ENCODE measurements around the gene ZFP36L1.
A peak's percentile ranks its signal among the peaks of the same experiment; 100 is the strongest.

The ZFP36L1 gene, protein sequence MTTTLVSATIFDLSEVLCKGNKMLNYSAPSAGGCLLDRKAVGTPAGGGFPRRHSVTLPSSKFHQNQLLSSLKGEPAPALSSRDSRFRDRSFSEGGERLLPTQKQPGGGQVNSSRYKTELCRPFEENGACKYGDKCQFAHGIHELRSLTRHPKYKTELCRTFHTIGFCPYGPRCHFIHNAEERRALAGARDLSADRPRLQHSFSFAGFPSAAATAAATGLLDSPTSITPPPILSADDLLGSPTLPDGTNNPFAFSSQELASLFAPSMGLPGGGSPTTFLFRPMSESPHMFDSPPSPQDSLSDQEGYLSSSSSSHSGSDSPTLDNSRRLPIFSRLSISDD

DNA sequence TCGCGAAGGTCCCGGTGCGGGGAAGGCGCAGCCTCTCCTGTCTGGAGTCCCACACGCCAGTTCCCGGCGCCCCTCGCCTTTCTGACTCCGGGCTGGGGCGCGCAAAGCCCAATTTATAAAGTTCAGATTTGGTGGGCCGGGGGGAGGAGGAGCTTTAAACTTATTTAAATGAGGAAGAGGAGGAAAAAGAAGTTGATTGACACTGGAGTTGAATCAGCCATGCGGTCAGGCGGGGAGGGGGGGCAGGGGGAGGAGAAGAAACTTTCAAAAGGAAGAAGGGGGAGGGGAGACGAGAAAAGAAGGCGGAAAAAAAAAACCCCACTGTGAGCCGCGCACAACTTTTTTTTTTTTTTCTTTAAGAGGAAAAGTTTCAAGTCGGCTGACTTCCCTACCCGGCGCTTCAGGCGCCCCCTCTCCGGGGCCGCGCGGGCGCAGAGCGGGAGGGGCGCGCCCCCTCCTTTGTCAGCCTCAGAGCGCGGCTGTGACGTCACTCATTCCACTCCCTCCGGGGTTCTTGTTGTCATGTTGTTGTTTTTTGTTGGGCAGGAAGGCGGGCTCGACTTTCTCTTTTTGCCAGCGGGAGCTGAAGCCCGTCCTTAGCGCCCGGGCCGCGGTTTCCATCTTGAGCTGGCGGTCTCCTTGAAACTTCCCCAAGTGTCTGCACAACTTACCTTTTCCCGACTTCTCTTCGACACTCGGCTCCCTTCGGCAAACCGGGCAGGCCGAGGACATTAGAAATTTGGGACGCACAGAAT is at the start of gene ZFP36L1:
Gene ZFP36L1 (minus strand): TSS at position 89 of the 755 bp plus-strand sequence. CDS start 129 bp downstream, outside the sequence.
- peak; percentile 96 to 97 for DNase-seq

DNA sequence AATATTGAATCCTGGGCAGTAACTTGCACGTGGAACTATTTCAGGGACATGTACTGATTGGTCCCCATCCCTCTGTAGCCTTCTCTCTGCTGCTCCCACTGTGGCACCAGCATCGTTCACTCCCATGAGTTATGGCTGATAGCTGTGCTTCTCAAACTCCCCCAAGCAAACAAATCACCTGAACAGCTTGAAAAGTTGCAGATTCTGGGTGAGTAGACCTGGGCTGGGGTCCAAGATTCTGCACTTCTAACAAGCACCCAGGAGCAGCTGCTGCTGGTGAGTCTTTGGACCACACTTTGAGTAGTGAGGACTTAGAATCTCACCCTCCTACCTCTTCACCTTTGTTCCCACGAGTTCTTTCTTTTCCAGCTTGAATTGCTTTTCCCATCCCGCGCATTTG is 49.4 kb upstream of the ZFP36L1 start:
- DNase-seq, result no peak

DNA sequence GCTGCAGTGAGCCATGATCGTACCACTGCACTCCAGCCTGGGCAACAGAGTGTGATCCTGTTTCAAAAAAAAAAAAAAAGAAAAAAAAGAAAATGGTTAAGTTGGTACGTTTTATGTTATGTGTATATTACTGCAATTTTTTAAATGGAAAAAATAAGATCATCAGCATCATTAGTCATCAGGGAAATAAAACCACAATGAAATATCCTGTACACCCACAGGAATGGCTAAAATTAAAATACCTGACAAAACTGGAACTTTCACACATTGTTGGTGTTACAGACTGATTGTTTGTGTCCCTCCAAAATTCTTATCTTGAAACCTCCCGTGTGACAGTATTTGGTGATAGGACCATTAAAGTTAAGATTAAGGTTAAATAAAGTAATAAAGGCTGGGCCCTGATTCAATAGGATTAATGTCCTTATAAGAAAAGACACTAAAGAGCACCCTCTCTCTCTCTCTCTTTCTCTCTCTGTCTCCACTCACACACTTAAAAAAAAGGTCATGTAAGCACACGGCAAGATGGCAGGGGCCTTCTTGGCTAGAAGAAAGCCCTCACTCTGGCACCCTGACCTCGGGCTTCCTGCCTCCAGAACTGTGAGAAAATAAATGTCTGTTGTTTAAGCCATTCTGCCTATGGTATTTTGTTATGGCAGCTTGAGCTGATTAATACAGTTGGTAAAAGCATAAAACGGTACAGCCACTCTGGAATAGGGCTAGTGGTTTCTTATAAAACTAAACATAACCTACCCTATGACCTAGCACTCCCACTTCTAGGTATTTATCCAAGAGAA is 48.3 kb upstream of the ZFP36L1 start:
- peak in 1 of 2 donors; percentile 30 for DNase-seq

DNA sequence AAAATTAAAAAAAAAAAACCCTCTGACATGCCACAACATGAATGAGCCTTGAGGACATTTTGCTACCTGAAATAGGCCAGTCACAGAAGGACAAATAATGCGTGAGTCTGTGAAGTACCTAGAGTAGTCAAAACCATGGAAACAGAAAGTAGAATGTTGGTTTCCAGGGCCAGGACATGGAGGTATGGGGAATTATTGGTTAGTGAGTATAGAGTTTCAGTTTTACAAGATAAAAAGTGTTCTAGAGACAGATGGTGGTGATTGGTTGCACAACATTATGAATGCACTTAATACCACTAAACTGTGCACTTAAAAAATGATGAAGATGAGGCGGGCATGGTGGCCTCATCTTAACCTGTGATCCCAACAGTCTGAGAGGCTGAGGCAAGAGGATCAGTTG is 47.6 kb upstream of the ZFP36L1 start:
- no peak for DNase-seq

DNA sequence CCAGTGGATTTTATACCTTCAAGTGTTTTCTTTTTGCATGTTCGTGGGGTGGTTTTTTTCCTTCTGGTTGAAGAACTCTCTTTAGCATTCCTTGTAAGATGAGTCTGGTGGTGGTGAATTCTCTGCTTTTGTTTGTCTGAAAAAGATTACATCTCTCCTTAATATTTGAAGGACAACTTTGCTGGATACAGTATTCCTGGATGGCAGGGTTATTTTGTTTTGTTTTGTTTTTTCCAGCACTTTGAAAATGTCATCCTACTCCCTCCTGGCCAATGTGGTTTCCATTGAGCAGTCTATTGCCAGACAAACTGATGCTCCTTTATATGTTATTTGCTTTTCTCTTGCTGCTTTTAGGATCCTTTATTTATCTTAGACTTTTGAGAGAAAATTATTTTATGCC is 43.2 kb upstream of the ZFP36L1 start:
- DNase-seq, result no peak

DNA sequence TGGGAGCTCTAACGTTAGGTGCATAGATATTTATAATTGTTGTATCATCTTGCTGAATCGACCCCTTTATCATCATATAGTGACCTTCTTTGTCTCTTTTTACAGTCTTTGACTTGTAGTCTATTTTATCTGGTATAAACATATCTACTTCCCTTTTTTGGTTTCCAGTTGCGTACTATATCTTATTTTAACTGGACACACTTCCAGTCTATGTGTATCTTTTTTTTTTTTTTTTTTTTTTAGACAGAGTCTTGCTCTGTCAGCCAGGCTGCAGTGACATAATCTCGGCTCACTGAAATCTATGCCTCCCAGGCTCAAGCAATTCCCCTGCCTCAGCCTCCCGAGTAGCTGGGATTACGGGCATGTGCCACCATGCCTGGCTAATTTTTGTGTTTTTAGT is 41.9 kb upstream of the ZFP36L1 start:
- no peak for DNase-seq

DNA sequence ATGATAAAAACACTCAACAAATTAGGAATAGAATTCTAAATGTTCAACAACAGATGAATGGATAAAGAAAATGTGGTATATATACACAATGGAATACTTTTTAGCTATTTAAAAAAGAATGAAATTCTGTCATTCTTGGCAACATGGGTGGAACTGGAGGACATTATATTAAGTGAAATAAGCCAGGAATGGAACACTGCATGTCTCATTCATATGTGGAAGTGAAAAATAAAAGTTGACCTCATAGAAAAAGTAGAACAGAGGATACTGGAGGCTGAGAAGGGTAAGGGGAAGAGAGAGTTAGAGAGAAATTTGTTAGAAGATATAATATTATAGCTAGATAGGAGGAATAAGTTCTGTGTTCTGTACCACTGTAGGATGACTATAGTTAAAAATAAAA is 35.8 kb upstream of the ZFP36L1 start:
- DNase-seq, result no peak

DNA sequence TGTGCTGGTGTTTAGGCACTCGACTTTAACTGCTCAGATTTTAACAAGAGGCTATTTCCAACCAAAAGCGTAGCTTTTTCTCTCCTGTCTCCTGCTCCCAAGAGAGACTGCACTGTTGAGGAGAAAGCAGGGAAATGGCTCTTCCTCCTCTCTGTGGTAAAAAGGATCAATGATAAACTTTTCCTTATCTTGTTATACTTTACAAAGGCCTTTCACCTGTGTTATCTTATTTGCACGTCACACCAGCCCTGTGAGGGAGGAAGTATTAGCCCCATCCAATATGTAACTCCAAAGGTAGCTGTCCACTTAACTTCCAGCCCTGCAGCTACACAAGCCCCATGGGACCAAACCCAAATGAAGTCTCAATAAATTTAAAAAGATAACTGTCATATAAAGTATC is 32.9 kb upstream of the ZFP36L1 start:
- no peak for DNase-seq

DNA sequence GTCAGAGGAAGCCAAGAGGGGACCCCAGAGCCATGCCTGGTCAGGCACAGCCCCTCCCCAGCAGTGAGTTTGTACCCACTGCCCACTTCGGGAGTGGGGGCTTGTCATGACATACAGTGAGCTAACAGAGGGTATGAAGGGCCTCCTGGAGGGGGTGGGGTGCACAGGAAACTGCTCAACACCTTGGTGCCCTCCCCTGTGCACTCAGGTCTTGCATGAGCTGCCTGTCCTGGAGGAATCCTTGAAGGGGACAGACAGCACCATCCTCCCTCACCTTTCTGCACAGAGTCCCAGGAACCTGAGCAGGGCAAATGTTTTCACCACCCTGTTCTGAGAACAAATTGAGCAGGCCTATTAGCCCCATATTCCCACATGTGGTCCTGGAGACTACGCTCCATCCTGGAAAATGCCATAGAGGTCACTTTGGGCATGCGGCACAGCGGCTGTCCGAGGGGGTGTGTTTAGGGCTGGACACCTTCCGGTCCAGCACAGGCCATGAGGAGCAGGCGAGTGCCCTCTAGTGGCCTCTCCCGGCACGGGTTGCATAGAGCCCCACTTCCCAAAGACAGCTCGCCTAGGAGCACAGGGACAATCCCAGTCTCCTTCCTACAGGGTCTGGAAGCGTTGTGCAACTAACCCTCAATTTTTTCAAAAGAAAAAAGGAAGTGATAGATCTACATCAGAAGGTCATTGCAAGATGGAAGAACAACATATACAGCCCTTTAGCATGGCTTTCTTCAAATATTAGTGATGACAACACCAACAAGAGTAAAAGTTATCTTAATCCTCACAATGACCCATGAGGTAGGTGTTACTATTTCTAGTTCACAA is 31.9 kb upstream of the ZFP36L1 start:
- peak; percentile 35 to 45 for DNase-seq

DNA sequence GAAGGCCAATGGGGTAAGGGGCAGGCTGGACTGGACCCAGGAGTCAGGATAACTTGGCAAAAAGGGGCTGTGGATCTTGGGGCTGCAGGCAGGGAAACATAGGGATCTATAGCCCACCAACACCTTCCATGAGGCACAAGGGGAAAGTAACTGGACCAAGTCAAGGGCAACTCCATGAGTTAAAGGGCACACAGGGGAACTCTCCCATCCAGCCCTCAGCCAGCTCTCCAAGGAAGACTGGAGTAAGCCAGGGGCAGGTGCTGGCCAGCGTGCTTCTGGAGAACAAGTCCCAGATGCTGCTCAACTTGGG is 31.3 kb upstream of the ZFP36L1 start:
- DNase-seq, result no peak

DNA sequence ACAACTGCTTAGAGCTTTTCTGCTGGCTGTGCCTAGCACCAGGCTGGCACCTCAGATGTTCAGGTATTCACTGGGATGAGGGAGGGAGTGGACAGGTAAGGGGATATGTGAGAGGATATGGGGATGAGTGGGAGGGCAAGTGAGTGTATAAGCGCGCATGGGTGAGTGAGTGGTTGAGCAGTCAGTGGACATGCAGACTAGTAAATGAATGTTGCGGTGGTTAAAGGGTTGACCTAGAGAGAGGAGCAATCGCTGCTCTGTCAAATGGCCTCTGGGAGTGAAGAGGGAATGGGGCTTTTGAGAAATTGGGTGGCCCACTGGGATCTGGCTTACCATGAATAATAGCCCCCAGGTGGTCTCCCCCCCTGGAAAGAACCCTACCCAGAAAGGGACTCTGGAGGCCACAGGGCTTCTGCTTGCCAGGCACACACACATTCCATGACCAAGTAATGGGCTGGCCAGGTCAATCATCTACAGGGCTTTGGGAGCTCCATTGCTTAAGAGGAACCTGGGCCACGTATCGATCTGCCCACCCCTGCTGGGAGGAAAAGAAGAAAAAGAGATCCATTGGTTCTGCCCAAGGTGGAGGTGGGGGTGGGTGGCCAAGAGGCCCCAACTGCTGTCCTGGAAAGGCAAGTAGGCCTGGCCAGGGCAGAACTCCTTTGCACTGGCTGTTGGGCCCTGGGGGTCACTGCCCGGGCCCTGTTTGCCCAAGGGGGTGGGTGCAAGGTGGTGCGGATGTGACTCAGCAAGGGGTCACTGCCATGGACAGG is 30.8 kb upstream of the ZFP36L1 start:
- no peak for DNase-seq

DNA sequence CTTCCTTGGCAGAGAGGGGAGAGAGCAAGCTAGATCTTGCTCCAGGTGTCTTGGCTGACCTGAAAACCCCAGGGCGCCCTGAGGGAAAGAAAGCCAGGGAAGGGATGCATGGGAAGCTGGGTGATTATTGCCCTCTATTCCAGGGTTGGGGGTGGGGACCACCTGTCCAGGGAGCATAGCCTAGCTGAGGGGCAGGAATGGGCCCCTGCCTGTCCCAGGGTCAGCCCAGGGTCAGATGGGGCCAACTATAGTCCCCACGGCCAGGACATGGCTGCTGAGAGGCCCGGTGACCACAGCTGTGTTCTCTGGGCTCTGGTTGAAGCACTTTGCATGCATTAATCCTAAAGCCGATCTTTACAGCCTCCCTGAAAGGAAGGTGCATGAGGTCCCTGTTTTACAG is 30.1 kb upstream of the ZFP36L1 start:
- no peak for DNase-seq

DNA sequence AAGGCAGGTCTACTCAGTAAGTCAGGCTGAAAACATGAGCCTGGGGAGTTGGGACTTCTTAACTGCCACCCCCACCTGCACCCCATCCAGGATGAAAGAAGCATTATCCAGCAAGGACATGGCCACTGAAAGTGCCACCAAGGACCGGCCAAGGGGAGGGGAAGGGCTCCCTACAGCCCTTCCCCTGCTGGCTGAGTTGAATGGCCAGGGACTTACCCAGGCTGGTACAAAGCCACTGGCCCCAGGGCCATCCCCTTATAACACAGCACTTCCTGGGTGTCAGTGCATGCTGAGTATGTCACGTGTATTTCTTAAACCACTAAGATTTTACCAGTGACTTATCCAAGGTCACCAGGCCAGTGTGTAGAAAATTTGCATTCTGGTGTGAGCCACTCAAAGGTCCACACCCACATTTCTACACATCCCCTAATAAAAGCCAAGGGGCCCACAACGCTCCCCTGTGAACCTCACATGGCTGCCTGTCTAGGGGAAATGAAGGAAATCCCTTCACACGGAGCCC is 29.3 kb upstream of the ZFP36L1 start:
- peak in 1 of 2 donors; percentile 51 for DNase-seq

DNA sequence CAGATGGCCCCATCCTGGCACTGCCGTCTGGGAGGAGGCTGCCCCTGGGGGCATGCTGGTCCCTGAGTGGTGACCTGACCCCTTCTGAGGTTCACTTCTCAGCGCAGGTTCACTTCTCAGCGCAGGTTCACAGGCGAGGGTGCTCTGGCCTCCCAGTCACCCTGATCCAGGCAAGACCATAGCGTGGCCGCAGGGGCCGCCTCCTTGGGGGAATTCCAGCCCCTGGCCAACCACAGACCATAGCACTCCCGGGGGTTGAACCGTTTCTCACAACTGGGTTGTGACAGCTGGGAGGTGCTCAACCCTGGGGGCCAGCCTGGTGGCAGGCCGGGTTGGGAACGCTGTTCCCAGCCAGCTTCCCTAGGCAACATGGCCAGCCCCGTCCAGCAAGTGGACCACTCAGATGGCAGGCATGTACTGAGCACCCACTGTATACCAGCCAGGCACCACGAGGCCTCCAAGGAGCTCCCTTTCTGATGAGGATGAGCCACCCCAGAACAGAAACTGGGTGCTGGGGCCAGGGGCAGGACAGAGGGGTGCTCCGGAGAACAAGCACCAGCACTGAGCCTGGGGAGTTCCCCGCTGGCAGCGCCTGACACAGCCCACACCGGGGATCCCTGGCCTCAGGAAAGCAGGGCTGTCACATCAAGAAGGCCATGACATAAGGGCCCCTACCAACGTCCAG is 28.3 kb upstream of the ZFP36L1 start:
- peak in 1 of 2 donors; percentile 47 for DNase-seq

DNA sequence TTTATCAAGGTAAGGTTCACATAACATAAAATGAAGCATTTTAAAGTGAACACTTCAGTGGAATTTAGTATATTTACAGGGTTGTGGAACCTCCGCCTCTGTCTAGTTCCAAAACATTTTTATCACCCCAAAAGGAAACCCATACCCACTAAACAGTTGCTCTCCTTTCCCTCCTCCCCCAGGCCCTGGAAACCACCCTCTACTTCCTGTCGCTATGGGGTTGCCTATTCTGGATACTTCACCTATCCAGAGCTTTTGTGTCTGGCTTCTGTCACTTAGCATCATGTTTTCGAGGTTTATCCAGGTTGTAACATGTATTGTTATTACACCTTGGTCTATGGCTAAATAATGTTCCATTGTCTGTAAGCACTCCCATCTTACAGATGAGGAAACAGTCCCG is 27.7 kb upstream of the ZFP36L1 start:
- peak; percentile 40 to 70 for DNase-seq

DNA sequence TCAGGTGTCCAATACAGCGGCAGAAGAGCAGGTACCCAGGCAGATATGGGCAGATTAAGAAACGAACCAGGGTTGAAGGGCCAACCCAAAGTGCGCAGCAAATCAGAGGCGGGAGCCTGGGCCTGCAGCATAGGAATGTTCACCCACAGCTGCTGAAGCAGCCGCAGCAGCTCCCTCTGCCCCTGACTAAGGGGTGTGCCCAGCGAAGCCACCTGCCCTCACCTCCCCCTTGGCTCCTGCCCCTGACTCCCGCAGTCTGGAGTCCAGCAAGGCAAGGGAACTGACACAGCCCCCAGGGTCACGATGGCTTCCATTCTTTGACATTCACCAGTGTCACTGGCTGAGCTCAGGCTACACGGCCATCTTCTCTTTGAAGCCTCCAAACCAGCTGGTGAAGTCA is 27.3 kb upstream of the ZFP36L1 start:
- no peak for DNase-seq

DNA sequence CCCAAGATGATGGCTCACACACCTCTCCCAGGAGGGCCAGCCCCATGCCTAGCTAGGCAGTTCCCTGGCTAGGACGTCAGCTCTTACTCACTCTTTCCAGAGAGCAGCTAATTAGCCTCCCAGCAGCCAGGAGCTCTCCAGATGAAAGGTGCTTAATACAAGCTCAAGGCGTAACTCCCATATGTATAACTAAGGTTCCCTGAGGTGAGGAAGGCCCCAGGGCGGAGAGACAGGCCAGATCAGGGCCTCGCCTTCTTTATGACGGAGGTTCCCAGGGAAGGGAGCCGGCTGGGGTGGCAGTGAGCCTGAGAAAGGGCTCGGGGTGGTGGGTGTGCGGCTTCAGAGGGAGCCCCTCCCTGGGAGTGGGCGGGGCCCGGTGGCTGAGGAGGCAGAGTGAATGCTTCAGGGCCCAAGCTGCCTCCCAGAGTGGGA is 26.4 kb upstream of the ZFP36L1 start:
- peak in 1 of 2 donors; percentile 41 for DNase-seq

DNA sequence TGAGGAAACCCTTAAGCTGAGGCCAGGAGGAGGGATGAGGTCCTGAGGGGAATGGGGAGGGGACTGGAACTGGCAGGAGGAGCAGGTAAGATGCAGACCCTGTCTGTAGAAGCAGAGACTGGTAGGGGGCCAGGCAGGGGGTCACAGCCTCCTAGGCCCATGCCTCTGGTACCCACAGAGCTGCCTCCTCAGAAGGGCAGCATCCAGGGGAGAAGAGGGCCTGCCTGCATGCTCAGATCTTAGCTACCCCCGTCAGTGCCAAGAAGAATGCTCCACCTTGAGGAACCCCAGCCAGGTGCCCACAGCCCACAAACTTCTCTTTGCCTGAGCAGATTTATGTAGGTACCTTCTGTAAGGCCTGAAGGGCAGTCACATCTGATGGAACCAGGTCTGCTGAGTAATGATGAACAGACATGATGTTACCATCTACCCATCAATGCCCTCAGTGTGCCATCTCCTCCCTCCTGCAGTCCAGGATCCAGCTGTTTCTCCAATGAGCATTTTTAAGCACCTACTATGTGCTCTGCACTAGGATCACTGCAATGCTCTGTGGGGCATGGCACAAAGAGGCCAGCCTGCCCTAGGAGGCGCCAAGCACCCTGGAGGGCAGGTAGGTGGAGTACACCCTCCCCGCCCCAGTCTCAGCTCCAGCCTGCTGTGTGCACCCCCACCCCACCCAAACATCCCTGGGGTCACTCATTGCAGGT is 24.8 kb upstream of the ZFP36L1 start:
- no peak for DNase-seq

DNA sequence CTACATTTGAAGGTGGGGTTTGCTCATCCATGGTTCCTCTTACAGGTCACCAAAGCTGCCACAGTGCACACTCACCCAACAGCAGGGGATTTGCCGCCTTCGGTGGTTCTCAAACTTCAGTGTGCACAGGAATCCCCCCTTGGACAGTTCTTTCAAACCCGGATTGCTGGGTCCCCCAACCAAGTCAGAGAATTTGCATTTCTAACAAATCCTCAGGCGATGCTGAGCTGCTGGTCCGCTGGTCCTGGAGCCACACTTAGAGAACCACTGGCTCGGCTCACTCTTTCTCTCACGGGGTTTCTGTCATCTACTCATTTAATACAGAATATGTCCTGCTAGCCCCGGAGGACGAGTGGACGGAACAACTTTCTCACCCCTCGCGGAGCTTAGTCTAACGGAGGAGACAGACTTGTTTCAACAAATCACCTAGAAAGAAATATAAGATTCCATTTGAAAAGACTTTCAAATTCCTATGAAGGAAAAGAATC is 24.1 kb upstream of the ZFP36L1 start:
- DNase-seq, result no peak

All from CD4-positive, alpha-beta T cell treated with Interferon alpha-2 for 1 hour (primary cell).